Measurements from ENCODE around the gene GYG1.

GYG1 gene

GRCh38 chr3:148999806-149000205 lies 8.5 kb downstream of the GYG1 start:
- no peak for DNase-seq
- Histone ChIP-seq H3K36me3 (peaks cover 38% of the 10 kb centered on the region), H3K27ac (no peak overlapping the region), H3K27me3 (ENCODE audit: insufficient read depth, low read depth, severe bottlenecking) (no peaks in the 10 kb centered on the region), H3K9me3 (ENCODE audit: severe bottlenecking) (no peaks in the 10 kb centered on the region), H3K4me3 (ENCODE audit: low read depth, low read length) (no peak overlapping the region)
- TF ChIP-seq CTCF (IDR thresholded peaks at IDR 0.05; ENCODE audit: low read depth, low read length): no peak

DNA sequence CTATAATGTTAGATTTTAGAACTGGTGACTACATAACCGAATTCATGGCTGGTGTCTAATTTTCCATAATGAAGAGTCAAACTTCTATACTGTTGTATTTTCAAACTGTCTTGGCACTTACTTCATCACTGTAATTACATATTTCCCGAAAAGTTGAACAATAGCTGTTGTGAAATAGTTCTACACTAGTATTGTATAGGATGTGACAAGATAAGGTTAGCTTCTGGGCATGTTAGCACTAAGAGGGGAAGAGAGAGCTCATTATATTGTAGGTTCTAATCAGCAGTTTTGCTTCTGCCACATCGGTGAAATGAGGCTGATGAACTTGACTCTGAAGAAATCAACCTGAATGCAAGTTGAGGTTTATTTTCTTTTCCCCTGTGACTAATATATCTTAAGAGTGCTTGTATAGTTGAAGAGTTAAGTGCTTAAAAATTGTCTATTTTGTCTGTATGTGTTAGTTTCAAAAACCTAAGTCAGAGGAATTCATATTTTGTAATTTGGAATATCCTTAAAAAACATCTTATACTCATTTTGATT lies 8.9 kb downstream of the GYG1 start:
- no peak for DNase-seq
- TF ChIP-seq CTCF (IDR thresholded peaks at IDR 0.05; ENCODE audit: low read depth, low read length): no peak
- no peak overlapping the region for H3K4me3 ChIP-seq (ENCODE audit: low read depth, low read length)
- peaks cover 36% of the 10 kb centered on the region for H3K36me3 ChIP-seq
- no peaks in the 10 kb centered on the region for H3K27me3 ChIP-seq (ENCODE audit: insufficient read depth, low read depth, severe bottlenecking)
- H3K27ac ChIP-seq: no peak overlapping the region
- no peaks in the 10 kb centered on the region for H3K9me3 ChIP-seq (ENCODE audit: severe bottlenecking)

- Histone ChIP-seq H3K4me3 (ENCODE audit: low read depth, low read length) (no peak overlapping the region), H3K9me3 (ENCODE audit: severe bottlenecking) (no peaks in the 10 kb centered on the region), H3K27me3 (ENCODE audit: insufficient read depth, low read depth, severe bottlenecking) (no peaks in the 10 kb centered on the region), H3K36me3 (peaks cover 33% of the 10 kb centered on the region), H3K27ac (no peak overlapping the region)
- no peak for DNase-seq
- TF ChIP-seq CTCF (IDR thresholded peaks at IDR 0.05; ENCODE audit: low read depth, low read length): no peak
Observed at GRCh38 chr3:149001727-149002126, 10.4 kb downstream of the GYG1 start.

DNA sequence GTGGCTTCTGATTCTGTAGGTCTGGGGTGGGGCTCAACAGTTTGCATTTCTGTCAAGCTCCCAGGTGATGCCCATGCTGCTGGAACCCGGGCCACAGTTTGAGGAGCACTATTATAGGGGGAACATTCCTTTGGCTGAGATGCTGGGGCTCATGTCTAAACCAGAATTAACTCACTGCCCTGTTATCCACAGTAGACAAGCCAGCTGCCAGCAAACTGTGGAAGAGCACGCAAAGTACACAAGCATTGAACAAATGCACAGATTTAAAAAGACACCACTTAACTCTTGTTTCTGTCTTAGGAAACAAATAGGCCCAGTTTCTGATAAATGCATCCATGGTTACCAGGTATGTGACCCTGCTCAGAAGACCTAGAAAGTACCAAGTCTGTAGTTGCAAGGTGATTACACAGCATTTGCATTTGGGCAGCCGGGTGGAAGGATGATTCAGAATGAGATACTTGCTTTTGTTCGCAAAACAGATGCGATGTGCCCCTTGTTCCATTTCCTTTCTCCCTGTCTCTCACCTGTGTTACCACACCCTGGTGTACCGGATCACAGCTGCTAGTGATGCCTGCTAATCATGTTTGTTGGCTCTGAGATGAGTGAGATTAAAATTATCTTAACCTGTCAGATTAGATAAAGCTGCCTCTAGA lies 12.4 kb downstream of the GYG1 start:
- TF ChIP-seq CTCF (IDR thresholded peaks at IDR 0.05; ENCODE audit: low read depth, low read length): no peak
- no peak for DNase-seq
- Histone ChIP-seq H3K4me3 (ENCODE audit: low read depth, low read length) (no peak overlapping the region), H3K27me3 (ENCODE audit: insufficient read depth, low read depth, severe bottlenecking) (no peaks in the 10 kb centered on the region), H3K36me3 (peaks cover 28% of the 10 kb centered on the region), H3K9me3 (ENCODE audit: severe bottlenecking) (no peaks in the 10 kb centered on the region), H3K27ac (no peak overlapping the region)

GRCh38 chr3:149004622-149005021 lies 13.3 kb downstream of the GYG1 start:
- H3K27me3 ChIP-seq (ENCODE audit: insufficient read depth, low read depth, severe bottlenecking): no peaks in the 10 kb centered on the region
- TF ChIP-seq CTCF (IDR thresholded peaks at IDR 0.05; ENCODE audit: low read depth, low read length): no peak
- no peak overlapping the region for H3K4me3 ChIP-seq (ENCODE audit: low read depth, low read length)
- DNase-seq: no peak
- peaks cover 28% of the 10 kb centered on the region for H3K36me3 ChIP-seq
- no peaks in the 10 kb centered on the region for H3K9me3 ChIP-seq (ENCODE audit: severe bottlenecking)
- H3K27ac ChIP-seq: no peak overlapping the region

DNA sequence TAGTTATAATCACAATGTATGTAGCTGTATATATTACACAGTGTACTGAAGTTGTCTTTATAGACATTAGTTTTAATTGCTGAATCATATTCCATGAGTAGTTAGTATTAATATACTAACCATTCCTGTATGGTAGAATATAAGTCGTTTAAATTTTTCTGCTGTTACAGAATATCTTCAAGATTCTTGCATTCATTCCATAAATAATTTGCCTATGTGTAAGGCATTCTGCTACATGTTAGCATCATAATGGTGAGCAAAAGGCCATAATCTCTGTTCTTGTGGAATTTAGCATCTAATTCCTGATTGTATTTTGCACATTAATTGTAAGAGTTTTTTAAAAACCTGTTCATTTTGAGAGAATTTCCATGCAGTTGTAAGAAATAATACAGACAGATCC lies 14.1 kb downstream of the GYG1 start:
- Histone ChIP-seq H3K4me3 (ENCODE audit: low read depth, low read length) (no peak overlapping the region), H3K36me3 (peaks cover 28% of the 10 kb centered on the region), H3K27me3 (ENCODE audit: insufficient read depth, low read depth, severe bottlenecking) (no peaks in the 10 kb centered on the region), H3K9me3 (ENCODE audit: severe bottlenecking) (no peaks in the 10 kb centered on the region), H3K27ac (no peak overlapping the region)
- TF ChIP-seq CTCF (IDR thresholded peaks at IDR 0.05; ENCODE audit: low read depth, low read length): no peak
- no peak for DNase-seq

Data from WERI-Rb-1 (cell line).